ENCODE data around the gene ZNF423. TPM values are rescaled to one million over a fixed set of nuclear protein-coding genes. Genes with fewer than 3 reads are reported as not detected.

ZNF423 gene
- total and polyA plus RNA-seq, 9 of the 15 experiments (the other 6 are each of a cell fraction or from before 2014, with no cell fraction given) = not detected

DNA sequence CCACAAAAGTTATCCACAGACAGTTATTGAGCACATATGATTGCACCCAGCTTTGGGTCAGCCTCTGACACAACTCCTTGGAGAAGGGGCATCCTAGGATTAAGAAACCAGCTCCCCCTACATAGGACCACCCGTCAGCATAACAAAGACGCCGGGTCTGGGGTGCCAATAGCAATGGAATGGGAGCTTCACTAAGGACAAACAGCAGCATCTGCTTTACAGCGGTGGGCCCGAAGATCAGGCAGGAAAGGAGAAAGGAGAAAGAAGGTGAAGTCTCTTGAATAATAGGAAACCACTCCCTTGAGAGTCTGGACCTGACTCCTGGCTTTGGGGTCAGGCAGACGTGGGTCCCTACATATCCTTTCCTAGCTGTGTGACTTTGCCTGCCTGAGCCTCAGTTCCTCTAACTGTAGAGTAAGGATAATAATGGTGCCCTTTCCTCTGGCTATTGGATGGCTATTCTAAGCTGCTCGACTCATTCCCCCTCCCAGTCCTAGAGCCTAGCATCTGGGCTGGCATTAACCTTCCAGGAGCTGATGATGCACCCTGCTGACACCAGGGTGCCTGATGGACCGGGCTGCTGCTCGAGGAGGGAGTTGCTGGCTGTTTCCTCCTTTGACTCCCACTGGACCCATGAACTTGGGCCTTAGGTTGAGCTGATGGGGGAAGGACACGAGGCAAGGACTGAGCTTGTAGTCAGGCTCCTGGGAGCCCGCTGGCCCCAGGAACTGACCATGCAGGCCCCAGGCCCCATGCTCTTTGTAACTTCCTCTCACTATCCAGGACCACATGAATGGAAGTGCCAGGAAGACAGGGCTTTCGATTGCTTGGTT is 388.2 kb downstream of the ZNF423 start:
- POLR2A ChIA-PET = interaction anchor here (0.6 to 0.8 kb wide), 3 partner anchors 15 to 308 kb away, joined by 3 read pairs; no protein-coding TSS in a partner anchor
- FAIRE-seq (no peak), ATAC-seq (no peak), DNase-seq (ENCODE audit: extremely low read depth in 1 of 4, low spot score in 3 of 4) (no peak)
- BruUV-seq (replicated peaks) = no TSS peak
- H4K20me1 ChIP-seq (replicated peaks; ENCODE audit: control insufficient read depth, insufficient read depth, low read length) = no peaks in the 10 kb centered on the region; the same call in 1 of the 2 replicates
- WGBS (ENCODE audit: insufficient coverage, low coverage, missing lambda C conversion rate) = 0% methylated on average over 12 of the region's 12 CpGs
- H3K4me3 ChIP-seq = no peak overlapping the region
- peaks cover 6 to 29% of the 10 kb centered on the region in 2 experiments; a peak in 4 of 5 replicates for H3K27me3 ChIP-seq (ENCODE audit: control insufficient read depth in 2 of 2, insufficient read depth in 2 of 2, low read length in 2 of 2)
- H3K4me1 ChIP-seq (replicated peaks in 1 of 2; ENCODE audit: control insufficient read depth in 2 of 2, insufficient read depth in 2 of 2, low read length in 2 of 2) = peaks cover 0 to 6% of the 10 kb centered on the region in 2 experiments; a peak in 1 of 5 replicates
- intact Hi-C loops (cut with micrococcal nuclease) = no loop called here
- H3K9me3 ChIP-seq (replicated peaks; ENCODE audit: control insufficient read depth, insufficient read depth, low read depth, low read length) = no peaks in the 10 kb centered on the region
- no peak overlapping the region for H3K4me2 ChIP-seq (ENCODE audit: insufficient read depth, low read length)
- TF ChIP-seq ZNF3 (CRISPR knock-in tag; IDR thresholded peaks at IDR 0.05) (no peak), U2AF2 (optimal IDR thresholded peaks at IDR 0.05; ENCODE audit: low read depth, low read length) (no peak)
- TF ChIP-seq, protein P1, sequence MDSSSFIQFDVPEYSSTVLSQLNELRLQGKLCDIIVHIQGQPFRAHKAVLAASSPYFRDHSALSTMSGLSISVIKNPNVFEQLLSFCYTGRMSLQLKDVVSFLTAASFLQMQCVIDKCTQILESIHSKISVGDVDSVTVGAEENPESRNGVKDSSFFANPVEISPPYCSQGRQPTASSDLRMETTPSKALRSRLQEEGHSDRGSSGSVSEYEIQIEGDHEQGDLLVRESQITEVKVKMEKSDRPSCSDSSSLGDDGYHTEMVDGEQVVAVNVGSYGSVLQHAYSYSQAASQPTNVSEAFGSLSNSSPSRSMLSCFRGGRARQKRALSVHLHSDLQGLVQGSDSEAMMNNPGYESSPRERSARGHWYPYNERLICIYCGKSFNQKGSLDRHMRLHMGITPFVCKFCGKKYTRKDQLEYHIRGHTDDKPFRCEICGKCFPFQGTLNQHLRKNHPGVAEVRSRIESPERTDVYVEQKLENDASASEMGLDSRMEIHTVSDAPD (CRISPR knock-in tag; IDR thresholded peaks at IDR 0.05) = no peak
- TF ChIP-seq, protein P2, sequence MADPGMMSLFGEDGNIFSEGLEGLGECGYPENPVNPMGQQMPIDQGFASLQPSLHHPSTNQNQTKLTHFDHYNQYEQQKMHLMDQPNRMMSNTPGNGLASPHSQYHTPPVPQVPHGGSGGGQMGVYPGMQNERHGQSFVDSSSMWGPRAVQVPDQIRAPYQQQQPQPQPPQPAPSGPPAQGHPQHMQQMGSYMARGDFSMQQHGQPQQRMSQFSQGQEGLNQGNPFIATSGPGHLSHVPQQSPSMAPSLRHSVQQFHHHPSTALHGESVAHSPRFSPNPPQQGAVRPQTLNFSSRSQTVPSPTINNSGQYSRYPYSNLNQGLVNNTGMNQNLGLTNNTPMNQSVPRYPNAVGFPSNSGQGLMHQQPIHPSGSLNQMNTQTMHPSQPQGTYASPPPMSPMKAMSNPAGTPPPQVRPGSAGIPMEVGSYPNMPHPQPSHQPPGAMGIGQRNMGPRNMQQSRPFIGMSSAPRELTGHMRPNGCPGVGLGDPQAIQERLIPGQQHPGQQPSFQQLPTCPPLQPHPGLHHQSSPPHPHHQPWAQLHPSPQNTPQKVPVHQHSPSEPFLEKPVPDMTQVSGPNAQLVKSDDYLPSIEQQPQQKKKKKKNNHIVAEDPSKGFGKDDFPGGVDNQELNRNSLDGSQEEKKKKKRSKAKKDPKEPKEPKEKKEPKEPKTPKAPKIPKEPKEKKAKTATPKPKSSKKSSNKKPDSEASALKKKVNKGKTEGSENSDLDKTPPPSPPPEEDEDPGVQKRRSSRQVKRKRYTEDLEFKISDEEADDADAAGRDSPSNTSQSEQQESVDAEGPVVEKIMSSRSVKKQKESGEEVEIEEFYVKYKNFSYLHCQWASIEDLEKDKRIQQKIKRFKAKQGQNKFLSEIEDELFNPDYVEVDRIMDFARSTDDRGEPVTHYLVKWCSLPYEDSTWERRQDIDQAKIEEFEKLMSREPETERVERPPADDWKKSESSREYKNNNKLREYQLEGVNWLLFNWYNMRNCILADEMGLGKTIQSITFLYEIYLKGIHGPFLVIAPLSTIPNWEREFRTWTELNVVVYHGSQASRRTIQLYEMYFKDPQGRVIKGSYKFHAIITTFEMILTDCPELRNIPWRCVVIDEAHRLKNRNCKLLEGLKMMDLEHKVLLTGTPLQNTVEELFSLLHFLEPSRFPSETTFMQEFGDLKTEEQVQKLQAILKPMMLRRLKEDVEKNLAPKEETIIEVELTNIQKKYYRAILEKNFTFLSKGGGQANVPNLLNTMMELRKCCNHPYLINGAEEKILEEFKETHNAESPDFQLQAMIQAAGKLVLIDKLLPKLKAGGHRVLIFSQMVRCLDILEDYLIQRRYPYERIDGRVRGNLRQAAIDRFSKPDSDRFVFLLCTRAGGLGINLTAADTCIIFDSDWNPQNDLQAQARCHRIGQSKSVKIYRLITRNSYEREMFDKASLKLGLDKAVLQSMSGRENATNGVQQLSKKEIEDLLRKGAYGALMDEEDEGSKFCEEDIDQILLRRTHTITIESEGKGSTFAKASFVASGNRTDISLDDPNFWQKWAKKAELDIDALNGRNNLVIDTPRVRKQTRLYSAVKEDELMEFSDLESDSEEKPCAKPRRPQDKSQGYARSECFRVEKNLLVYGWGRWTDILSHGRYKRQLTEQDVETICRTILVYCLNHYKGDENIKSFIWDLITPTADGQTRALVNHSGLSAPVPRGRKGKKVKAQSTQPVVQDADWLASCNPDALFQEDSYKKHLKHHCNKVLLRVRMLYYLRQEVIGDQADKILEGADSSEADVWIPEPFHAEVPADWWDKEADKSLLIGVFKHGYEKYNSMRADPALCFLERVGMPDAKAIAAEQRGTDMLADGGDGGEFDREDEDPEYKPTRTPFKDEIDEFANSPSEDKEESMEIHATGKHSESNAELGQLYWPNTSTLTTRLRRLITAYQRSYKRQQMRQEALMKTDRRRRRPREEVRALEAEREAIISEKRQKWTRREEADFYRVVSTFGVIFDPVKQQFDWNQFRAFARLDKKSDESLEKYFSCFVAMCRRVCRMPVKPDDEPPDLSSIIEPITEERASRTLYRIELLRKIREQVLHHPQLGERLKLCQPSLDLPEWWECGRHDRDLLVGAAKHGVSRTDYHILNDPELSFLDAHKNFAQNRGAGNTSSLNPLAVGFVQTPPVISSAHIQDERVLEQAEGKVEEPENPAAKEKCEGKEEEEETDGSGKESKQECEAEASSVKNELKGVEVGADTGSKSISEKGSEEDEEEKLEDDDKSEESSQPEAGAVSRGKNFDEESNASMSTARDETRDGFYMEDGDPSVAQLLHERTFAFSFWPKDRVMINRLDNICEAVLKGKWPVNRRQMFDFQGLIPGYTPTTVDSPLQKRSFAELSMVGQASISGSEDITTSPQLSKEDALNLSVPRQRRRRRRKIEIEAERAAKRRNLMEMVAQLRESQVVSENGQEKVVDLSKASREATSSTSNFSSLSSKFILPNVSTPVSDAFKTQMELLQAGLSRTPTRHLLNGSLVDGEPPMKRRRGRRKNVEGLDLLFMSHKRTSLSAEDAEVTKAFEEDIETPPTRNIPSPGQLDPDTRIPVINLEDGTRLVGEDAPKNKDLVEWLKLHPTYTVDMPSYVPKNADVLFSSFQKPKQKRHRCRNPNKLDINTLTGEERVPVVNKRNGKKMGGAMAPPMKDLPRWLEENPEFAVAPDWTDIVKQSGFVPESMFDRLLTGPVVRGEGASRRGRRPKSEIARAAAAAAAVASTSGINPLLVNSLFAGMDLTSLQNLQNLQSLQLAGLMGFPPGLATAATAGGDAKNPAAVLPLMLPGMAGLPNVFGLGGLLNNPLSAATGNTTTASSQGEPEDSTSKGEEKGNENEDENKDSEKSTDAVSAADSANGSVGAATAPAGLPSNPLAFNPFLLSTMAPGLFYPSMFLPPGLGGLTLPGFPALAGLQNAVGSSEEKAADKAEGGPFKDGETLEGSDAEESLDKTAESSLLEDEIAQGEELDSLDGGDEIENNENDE (IDR thresholded peaks at IDR 0.05; ENCODE audit: low read depth, low read length) = no peak
- H3K27ac ChIP-seq (ENCODE audit: extremely low read depth, low read depth, low read length) = no peak overlapping the region
- CTCF ChIA-PET (ENCODE audit: low intra/inter-chr PET ratio) = no interaction called here
- no peaks in the 10 kb centered on the region for H3K36me3 ChIP-seq (ENCODE audit: control insufficient read depth, insufficient read depth, low read length)
- H3K79me2 ChIP-seq (ENCODE audit: control insufficient read depth, insufficient read depth, low read length) = no peaks in the 10 kb centered on the region
- in situ Hi-C loops (cut with MboI) = no loop called here
- H2AFZ ChIP-seq (ENCODE audit: low read depth, low read length) = no peak overlapping the region
- H3K9me1 ChIP-seq (ENCODE audit: control insufficient read depth, insufficient read depth, low read length) = no peaks in the 10 kb centered on the region
- no peak overlapping the region for H3K9ac ChIP-seq (ENCODE audit: insufficient read depth in 1 of 2, low read depth in 2 of 2, low read length in 2 of 2)
